ENCODE data around the gene KMT2B. TPM values are rescaled to one million over a fixed set of nuclear protein-coding genes. Genes with fewer than 3 reads are reported as not detected.
"Not testable (repeated sequence)": the region's sequence is repeated elsewhere in the genome, so short reads cannot be mapped to it uniquely, and the experiment has no call there.

Gene KMT2B
- total and polyA plus RNA-seq, 12 donors, result 6.6 to 97.3 (median 22.6) TPM

- intact Hi-C loops (cut with DNase I), result loop anchor here in 1 of 2 donors (10.0 kb wide), 1 partner anchor 245 kb away; the partner anchor contains the start of gene LRFN3
- 33 to 60% (median 54%) methylated on average over 4 of the region's 4 CpGs for WGBS, 4 donors
- H3K27me3 ChIP-seq, result no peaks in the 10 kb centered on the region
- H3K36me3 ChIP-seq (replicated peaks in 1 of 2), result no peaks in the 10 kb centered on the region
- H3K4me3 ChIP-seq, result no peak overlapping the region
- no peaks in the 10 kb centered on the region for H3K4me1 ChIP-seq (replicated peaks in 1 of 2)
- H3K9me3 ChIP-seq (replicated peaks in 1 of 3), result no peaks in the 10 kb centered on the region
- H3K27ac ChIP-seq, result no peak overlapping the region
- TF ChIP-seq POLR2A (IDR thresholded peaks at IDR 0.05), result no peak
- no peak for TF ChIP-seq CTCF (IDR thresholded peaks at IDR 0.05)
- no peak for DNase-seq
Observed at GRCh38 chr19:35689836-35690235, 28.0 kb upstream of the KMT2B start.

- WGBS, 4 donors, result 86 to 100% (median 93%) methylated on average over 3 to 37 of the region's 37 CpGs
- H3K9me3 ChIP-seq (replicated peaks in 1 of 3); H3K4me1 ChIP-seq (replicated peaks in 1 of 2); H3K27ac ChIP-seq; H3K36me3 ChIP-seq (replicated peaks in 1 of 2); H3K4me3 ChIP-seq; DNase-seq; H3K27me3 ChIP-seq: not testable (repeated sequence)
- intact Hi-C loops (cut with DNase I), result loop anchor here in 1 of 2 donors (10.0 kb wide), 1 partner anchor 244 kb away; the partner anchor contains the start of gene LRFN3
Observed at GRCh38 chr19:35691106-35691505, 26.7 kb upstream of the KMT2B start.

GRCh38 chr19:35692010-35692409 lies 25.8 kb upstream of the KMT2B start:
- 38 to 83% (median 80%) methylated on average over 3 to 11 of the region's 11 CpGs for WGBS, 4 donors

GRCh38 chr19:35693422-35693821 lies 24.4 kb upstream of the KMT2B start:
- intact Hi-C loops (cut with DNase I), result loop anchor here in 1 of 2 donors (10.0 kb wide), 1 partner anchor 241 kb away; the partner anchor contains the start of gene LRFN3
- TF ChIP-seq POLR2A (IDR thresholded peaks at IDR 0.05) (no peak), CTCF (IDR thresholded peaks at IDR 0.05) (no peak)
- H3K4me3 ChIP-seq, result no peak overlapping the region
- H3K4me1 ChIP-seq (replicated peaks in 1 of 2), result no peaks in the 10 kb centered on the region
- 2 to 14% (median 8%) methylated on average over 4 to 8 of the region's 8 CpGs for WGBS, 4 donors
- no peak overlapping the region for H3K27ac ChIP-seq
- H3K27me3 ChIP-seq, result no peaks in the 10 kb centered on the region
- H3K9me3 ChIP-seq (replicated peaks in 1 of 3), result no peaks in the 10 kb centered on the region
- no peaks in the 10 kb centered on the region for H3K36me3 ChIP-seq (replicated peaks in 1 of 2)
- no peak for DNase-seq

More at GRCh38 chr19:35692010-35692409, 25.8 kb upstream of the KMT2B start:
- TF ChIP-seq POLR2A (IDR thresholded peaks at IDR 0.05), result no peak
- TF ChIP-seq CTCF (IDR thresholded peaks at IDR 0.05), result no peak
- Histone ChIP-seq H3K27ac (no peak overlapping the region), H3K4me3 (no peak overlapping the region), H3K27me3 (no peaks in the 10 kb centered on the region), H3K4me1 (replicated peaks in 1 of 2) (no peaks in the 10 kb centered on the region), H3K9me3 (replicated peaks in 1 of 3) (no peaks in the 10 kb centered on the region), H3K36me3 (replicated peaks in 1 of 2) (no peaks in the 10 kb centered on the region)
- DNase-seq, result no peak
- intact Hi-C loops (cut with DNase I), result loop anchor here in 1 of 2 donors (10.0 kb wide), 1 partner anchor 243 kb away; the partner anchor contains the start of gene LRFN3
